Stimulated activated CD4-positive, alpha-beta T cell treated with anti-CD3 and anti-CD28 coated beads, Interleukin-15, amount 100 ng/mL, for 24 hours (primary cell): ENCODE measurements around the gene IL1RN.
"Not testable (repeated sequence)": the region's sequence is repeated elsewhere in the genome, so short reads cannot be mapped to it uniquely, and the experiment has no call there.

Source experiments
- DNase-seq: peaks from one replicate; pipeline ENCODE4 v3.0.0-alpha.2; 2020

Gene IL1RN, protein sequence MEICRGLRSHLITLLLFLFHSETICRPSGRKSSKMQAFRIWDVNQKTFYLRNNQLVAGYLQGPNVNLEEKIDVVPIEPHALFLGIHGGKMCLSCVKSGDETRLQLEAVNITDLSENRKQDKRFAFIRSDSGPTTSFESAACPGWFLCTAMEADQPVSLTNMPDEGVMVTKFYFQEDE

GRCh38 chr2:113126845-113127645 is at the start of gene IL1RN:
Gene IL1RN (plus strand): TSS chr2:113127598. CDS start chr2:113127625, 27 bp downstream.
- DNase-seq, result no peak

DNA sequence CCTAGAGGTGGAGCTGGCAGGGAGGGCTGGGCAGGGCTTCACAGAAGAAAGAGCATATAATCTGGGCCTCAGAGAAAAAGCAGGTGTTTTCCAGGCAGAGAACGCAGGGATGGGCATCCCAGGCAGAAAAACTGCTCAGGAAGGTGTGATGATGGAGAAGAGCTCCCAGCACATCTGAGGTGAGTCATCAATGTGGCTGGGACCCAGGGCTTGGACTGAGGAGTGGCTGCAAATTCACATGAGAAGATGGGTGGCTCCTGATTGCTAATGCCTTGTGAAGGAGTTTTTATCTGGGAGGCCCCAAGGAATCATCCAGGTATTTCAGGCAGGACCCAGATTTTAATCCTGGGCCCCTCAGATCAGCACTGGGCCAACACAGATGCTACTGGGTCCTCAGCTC is 49.5 kb upstream of the IL1RN start:
- DNase-seq, result no peak

DNA sequence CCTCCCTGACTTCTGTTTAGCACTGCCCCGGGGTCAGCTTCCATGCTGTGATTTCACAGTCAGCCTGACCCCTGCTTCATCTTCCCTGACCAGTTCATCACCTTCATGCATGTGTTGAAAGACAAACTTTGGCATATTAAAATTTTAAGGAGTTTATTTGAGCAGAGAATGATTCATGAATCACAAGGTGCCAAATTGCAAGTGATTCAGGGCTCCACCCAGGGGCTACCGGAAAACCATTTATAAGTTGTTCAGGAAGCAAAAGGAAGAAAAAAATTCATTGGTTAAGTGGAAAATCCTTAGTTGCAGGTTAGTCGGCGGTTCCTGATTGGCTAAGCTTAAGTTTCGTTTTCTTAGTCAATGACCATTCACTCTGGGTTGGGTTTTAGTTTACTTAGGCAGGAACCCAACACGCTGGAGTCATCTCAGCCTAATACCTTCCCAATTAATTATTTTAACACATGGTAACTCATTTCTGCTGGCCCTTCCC is 49.0 kb upstream of the IL1RN start:
- no peak for DNase-seq

GRCh38 chr2:113079131-113079530 is 48.3 kb upstream of the IL1RN start:
- DNase-seq, result no peak

DNA sequence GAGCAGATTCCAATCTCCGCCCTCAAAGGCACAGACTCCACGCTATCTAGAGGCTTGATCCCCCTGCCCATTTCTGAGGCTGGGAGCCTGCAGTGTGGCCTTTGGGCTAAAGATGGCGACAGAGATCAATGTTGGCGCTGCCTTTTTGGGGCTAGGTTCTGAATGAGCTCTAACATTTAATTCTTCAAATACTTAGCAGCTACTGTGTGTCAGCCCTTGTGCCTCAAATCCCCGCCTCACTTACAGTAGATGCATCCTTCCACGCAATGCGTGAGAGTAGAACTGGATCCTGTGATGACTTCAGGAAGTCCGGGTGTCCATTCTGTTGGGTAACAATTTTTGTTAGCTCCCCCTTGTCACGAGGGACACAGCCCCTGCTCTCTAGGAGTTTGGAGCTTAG is 47.3 kb upstream of the IL1RN start:
- peak; percentile 67 for DNase-seq

GRCh38 chr2:113081488-113082210 is 45.7 kb upstream of the IL1RN start:
- DNase-seq, result no peak

DNA sequence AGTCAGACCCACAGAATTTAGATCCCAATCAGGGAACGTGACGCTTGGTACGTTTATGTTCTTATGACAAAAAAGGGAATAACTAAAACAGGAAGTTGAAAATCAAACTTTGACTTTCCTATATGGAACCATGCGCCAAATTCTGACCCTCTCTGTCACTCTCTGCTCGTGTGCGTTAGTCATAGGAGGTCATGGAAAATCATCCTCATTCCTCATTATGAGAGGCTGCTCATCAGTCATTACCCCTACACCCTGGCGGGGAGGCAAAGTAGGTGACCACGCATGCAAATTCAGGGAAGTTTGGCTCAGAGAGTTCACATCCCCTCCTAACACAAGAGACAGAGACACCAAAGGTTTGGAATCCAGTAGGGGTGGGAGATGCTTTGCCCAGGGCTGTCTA is 44.1 kb upstream of the IL1RN start:
- peak; percentile 49 for DNase-seq

GRCh38 chr2:113084249-113085000 is 43.0 kb upstream of the IL1RN start:
- peak; percentile 15 for DNase-seq

DNA sequence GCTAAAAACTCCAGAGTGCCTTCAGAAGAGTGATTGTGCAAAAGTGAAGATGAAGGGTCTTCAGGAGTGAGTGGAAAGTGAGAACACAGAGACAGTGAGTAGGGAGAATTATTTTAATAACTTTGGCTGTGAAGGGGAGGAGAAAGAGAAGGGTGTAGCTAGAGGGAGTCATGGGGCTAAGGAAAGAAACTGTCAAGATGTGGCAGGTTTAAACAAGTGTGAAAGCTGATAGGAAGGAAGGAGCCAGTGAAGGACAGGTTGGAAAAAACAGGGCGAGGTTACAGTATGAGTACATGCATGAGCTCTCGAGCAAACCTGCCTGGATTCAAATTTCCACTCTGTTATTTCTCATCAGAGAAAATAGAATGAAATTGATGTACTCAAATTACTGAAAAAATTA is 41.9 kb upstream of the IL1RN start:
- no peak for DNase-seq

DNA sequence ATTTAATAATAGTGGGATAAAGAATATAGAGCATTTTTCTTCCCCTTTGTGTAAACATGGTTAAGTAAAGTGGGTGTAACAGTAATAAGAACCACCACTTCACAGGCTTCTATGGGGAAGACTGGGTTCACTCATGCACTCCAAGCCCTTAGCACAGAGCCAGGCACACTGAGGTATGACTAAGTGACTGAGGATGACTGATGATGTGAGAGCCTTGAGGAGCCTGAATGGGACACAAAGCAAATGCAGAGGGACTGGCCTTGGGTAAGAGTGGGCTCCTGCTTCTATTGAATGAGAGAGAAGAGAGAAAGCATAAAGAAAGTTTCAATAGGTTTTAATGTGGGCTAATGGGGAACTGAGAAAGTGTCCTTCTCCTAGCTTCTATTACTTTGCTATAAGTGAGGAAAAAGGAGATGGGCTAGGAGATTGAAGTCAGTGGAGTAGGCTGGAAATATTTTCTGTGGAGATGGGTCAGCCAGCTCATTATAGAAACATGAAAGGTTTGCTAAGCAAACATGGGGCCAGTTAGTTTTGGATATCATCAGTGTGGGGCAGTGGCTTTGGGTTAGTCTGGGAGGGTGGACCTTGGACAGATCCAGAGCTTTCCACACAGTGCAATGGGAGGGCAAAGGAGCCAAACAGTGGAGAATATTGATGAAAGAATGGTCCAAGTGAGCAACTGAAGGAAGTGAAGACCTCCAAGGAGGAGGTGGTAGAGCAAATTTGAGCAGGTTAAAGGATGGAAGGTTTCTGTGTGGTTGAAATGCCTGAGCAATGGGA is 39.0 kb upstream of the IL1RN start:
- DNase-seq, result no peak

DNA sequence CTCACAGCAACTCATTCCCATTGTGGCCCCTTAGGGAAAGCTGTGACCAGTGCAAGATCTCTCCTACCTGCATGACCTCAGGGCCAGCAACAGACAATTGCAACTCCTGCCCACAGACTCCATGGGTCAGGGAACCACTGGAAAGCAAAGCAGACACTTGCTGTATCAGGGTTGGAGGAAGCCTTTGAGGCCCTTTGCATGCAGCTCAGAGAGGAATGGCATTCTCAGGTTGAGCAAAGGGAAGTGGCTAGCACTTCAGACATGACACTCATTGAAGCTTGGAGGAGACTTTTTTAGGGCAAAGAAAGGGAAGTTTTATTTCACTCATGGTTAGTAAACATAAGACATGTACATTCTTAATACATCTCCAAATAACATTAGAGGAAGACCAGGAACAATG is 37.5 kb upstream of the IL1RN start:
- no peak for DNase-seq

DNA sequence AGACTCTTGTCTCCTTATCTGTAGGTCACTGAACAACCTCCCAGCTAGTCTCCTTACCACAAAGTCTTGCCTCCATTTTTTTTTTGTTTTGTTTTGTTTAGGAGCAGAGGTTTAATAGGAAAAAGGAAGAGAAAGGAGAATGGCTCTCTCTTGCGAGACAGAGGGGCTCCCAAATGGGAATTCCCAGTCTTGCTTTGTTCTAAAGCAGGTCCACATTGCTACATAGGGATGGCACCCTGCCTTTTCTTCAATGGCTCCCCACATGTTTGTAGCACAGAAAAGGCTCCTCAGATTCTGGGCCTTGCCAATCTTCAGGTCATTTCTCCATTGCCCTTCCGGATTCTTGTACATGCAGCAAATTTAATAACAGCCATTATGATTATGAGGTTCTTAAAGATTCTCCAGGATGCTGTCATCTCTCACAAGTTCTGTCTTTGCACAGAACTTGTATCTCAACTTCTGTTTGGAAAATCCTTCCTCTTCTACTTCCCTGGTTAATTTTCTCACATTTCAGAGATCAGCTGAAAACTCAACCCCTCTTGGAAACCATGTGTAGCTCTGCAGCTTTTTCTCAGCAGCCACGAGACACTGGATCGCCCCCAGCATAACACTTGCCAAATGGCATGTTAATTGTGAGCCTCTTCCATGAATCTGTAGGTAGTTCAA is 36.0 kb upstream of the IL1RN start:
- no peak for DNase-seq

DNA sequence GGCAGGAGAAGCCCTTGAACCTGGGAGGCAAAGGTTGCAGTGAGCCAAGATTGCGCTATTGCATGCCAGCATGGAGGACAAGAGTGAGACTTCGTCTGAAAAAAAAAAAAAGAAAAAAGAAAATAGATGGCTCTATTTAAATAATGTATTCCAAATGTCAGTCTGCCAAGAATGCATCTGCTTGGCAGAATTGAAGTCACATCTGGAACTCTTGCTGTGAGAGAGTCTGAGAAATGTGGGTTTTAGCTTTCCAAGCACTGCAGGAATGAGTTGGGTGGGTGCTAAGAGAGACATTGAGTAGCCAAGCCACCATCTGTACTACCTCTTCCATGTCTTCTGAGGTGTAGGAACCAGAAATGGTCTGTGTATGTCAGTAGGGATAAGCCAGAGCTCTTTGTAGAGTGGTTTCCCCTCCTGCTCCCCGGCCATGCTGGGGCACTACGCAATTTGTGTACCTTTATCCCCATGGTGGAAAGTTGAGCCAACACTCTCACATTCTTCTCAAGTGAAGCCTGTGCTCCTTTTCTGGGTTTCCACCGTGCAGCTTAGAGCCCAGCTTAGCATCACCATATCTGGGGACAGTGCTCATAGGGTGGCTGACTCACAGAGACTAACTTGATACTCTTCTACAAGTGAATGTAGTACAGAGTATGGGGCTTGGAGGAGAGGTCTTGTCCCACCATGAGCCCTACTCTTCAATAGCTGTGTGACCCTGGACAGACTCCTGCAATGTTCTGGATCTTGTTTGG is 34.4 kb upstream of the IL1RN start:
- no peak for DNase-seq

GRCh38 chr2:113093613-113093977 is 33.8 kb upstream of the IL1RN start:
- DNase-seq, result no peak

GRCh38 chr2:113096306-113096705 is 31.1 kb upstream of the IL1RN start:
- not testable (repeated sequence) for DNase-seq

DNA sequence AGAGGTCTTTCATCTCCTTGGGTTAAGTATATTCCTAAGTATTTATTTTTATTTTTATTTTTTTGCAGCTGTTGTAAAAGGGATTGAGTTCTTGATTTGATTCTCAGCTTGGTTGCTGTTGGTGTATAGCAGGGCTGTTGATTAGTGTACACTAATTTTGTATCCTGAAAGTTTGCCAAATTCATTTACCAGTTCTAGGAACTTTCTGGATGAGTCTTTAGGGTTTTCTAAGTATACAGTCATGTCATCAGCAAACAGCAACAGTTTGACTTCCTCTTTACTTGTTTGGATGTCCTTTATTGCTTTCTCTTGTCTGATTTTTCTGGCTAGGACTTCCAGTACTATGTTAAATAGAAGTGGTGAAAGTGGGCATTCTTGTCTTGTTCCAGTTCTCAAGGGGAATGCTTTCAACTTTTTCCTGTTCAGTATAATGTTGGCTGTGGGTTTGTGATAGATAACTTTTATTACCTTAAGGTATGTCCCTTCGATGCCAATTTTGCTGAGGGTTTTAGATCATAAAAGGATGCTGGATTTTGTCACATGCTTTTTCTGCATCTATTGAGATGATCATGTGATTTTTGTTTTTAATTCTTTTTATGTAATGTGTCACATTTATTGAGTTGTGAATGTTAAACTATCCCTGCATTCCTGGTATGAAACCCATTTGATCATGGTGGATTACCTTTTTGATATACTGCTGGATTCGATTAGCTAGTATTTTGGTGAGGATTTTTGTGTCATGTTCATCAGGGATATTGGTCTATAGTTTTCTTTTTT is 30.4 kb upstream of the IL1RN start:
- not testable (repeated sequence) for DNase-seq

- DNase-seq, result no peak
Measured at GRCh38 chr2:113098041-113098440, 29.4 kb upstream of the IL1RN start.

- DNase-seq, result no peak
Measured at GRCh38 chr2:113098532-113098931, 28.9 kb upstream of the IL1RN start.

DNA sequence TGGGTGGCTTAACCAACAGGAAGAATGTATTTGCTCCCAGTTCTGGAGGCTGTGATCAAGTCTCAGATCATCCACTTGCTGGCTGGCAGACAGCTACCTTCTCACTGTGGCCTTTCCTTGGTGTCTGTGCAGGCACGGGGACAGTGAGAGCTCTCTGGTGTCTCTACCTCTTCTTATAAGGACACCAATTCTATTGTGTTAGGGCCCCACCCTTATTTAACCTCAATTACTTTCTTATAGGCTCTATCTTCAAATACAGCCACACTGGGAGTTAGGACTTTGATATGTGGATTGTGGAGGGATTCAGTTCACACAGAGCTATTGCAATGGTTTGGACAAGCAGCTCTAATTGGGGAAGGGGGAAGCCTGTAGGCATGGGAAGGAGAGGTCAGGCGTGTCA is 25.3 kb upstream of the IL1RN start:
- DNase-seq, result no peak

DNA sequence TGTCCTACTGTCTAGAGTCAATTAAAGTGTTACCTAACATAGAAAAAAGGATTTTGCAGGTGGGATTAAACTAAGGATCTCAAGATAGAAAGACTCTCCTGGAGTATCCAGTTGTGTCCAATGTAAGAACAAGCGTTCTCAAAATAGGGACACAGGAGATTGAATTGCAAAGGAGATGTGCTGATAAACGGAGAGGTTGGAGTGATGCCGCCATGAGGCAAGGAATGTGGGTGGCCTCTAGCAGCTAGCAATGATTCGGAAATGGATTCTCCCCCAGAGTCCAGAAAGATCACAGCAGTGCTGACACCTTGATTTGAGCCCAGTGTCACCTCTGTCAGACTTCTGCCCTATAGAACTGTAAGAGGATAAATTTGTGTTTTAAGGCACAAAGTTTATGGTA is 24.1 kb upstream of the IL1RN start:
- DNase-seq, result no peak
